RWPE2 (cell line): Measurements from ENCODE around the gene MOSPD3.

Experiments
- ATAC-seq: fragments of 200-7000 bp; cut with Tn5 transposase; 3 replicates; pipeline ENCODE4 v1.9.1; 2021; ENCODE audit warnings: low read depth
- DNase-seq: peaks from one replicate; pipeline ENCODE4 v3.0.0-alpha.2; 2020; ENCODE audit warnings: low spot score
- H3K27ac ChIP-seq: fragments of 450-650 bp; 2 replicates; pipeline ENCODE4 v1.5.1; 2017; ENCODE audit warnings: mild to moderate bottlenecking; ENCODE audit not compliant: poor library complexity, severe bottlenecking
- H3K27me3 ChIP-seq: fragments of 250-450 bp; sonication (Bioruptor Pico); 2 replicates; pipeline ENCODE4 v1.5.1; 2021; ENCODE audit warnings: mild to moderate bottlenecking, moderate library complexity; ENCODE audit not compliant: insufficient read depth, poor library complexity, severe bottlenecking
- H3K36me3 ChIP-seq: fragments of 250-450 bp; sonication (Bioruptor Pico); 2 replicates; pipeline ENCODE4 v1.5.1; 2020; ENCODE audit warnings: low read depth, mild to moderate bottlenecking, moderate library complexity
- H3K4me1 ChIP-seq: fragments of 250-450 bp; sonication (Bioruptor Pico); 2 replicates; pipeline ENCODE4 v1.5.1; 2021; ENCODE audit warnings: mild to moderate bottlenecking, moderate library complexity; ENCODE audit not compliant: insufficient read depth, poor library complexity, severe bottlenecking
- H3K4me3 ChIP-seq: fragments of 250-450 bp; sonication (Bioruptor Pico); 2 replicates; pipeline ENCODE4 v1.5.1; 2021; ENCODE audit warnings: mild to moderate bottlenecking, moderate library complexity; ENCODE audit not compliant: severe bottlenecking
- H3K9me3 ChIP-seq: fragments of 250-450 bp; sonication (Bioruptor Pico); 2 replicates; pipeline ENCODE4 v1.5.1; 2021; ENCODE audit warnings: mild to moderate bottlenecking, moderate library complexity; ENCODE audit not compliant: severe bottlenecking
- TF ChIP-seq, protein P1 (sequence below): fragments of 450-650 bp; IDR thresholded peaks from one replicate; pipeline ENCODE4 v1.5.1; 2017; ENCODE audit warnings: mild to moderate bottlenecking, moderate library complexity; ENCODE audit not compliant: poor library complexity, severe bottlenecking

Gene MOSPD3

DNA sequence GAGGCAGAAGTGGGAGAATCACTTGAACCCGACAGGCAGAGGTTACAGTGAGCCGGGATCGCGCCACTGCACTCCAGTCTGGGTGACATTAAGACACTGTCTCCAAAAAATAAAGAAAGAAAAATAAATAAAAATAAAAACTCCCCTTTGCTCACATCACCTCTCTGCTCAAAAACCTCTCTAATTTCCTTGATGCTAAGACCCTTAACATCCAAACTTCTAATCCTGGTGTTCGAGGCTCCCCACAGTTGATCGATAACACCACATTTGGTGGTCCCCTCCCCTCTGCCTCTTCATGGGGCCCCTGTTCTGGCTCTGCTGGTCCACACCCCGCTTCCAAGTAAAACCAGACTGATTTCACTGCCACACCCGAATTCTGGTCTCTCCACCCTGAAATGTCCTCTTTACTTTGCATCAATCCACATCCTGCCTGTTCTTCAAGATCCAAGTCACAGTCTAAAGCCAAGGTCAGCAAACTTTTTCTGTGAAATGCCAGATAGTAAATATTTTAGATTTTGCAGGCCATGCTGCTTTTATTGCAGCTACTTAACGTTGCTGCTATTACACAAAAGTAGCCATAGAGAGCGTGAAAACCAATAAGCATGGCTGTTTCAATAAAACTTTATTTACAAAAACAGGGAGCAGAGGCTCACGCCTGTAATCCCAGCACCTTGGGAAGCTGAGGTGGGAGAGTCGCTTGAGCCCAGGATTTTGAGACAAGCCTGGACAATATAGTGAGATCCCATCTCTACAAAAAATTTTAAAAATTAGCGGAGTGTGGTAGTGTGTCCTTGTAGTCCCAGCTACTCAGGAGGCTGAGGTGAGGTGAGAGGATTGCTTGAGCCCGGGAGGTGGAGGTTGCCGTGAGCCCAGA lies 11.8 kb downstream of the MOSPD3 start:
- ATAC-seq (no peak), DNase-seq (no peak)
- Histone ChIP-seq H3K27ac (no peak overlapping the region), H3K36me3 (no peaks in the 10 kb centered on the region), H3K4me1 (no peaks in the 10 kb centered on the region), H3K4me3 (no peak overlapping the region), H3K9me3 (no peaks in the 10 kb centered on the region), H3K27me3 (no peaks in the 10 kb centered on the region)
- TF ChIP-seq, protein P1, sequence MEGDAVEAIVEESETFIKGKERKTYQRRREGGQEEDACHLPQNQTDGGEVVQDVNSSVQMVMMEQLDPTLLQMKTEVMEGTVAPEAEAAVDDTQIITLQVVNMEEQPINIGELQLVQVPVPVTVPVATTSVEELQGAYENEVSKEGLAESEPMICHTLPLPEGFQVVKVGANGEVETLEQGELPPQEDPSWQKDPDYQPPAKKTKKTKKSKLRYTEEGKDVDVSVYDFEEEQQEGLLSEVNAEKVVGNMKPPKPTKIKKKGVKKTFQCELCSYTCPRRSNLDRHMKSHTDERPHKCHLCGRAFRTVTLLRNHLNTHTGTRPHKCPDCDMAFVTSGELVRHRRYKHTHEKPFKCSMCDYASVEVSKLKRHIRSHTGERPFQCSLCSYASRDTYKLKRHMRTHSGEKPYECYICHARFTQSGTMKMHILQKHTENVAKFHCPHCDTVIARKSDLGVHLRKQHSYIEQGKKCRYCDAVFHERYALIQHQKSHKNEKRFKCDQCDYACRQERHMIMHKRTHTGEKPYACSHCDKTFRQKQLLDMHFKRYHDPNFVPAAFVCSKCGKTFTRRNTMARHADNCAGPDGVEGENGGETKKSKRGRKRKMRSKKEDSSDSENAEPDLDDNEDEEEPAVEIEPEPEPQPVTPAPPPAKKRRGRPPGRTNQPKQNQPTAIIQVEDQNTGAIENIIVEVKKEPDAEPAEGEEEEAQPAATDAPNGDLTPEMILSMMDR: no peak

- no peaks in the 10 kb centered on the region for H3K4me1 ChIP-seq
- peak overlapping the region; percentile 5 for H3K4me3 ChIP-seq
- TF ChIP-seq, protein P1: no peak
- DNase-seq (no peak), ATAC-seq (no peak)
- H3K27ac ChIP-seq: no peak overlapping the region
- H3K27me3 ChIP-seq: no peaks in the 10 kb centered on the region
- H3K36me3 ChIP-seq: no peaks in the 10 kb centered on the region
- H3K9me3 ChIP-seq: no peaks in the 10 kb centered on the region
Measured at GRCh38 chr7:100626055-100626454, 13.7 kb downstream of the MOSPD3 start.

DNA sequence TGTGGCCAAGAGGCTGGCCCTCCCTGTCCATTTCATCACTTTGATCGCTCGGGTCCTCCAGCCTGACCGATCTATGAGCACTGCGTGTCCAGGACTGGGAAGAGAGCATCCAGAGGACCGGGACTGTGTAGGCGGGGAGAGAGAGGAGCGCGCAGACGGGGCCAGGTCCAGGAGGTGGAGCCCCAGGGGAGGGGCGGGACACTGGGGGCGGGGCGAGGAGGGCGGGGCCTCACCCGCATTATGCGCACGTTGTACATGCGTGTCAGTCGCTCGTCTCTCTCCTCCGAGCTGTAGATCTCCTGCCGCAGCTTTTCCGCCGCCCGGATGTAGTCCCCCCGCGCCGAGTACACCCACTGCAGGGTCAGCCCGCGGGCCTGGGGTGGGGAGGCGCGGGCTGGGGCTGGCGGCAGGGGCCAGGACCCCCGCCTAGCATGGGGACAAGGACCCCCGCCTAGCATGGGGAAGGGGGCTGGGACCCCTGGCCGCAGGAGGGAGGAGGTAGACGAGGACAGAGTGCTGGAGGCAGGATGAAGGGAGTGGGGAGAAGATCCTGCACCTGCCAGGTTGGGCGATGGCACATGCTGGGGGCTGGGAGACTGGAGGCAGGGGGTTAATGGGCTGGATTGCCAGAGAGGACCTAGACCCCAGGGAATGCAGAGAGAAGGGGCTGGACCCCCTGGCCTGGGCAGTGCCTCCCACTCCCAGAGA lies 14.3 kb downstream of the MOSPD3 start:
- H3K4me3 ChIP-seq: peak overlapping the region; percentile 24
- no peaks in the 10 kb centered on the region for H3K36me3 ChIP-seq
- no peak for DNase-seq
- H3K9me3 ChIP-seq: no peaks in the 10 kb centered on the region
- TF ChIP-seq, protein P1: no peak
- no peaks in the 10 kb centered on the region for H3K27me3 ChIP-seq
- H3K27ac ChIP-seq: no peak overlapping the region
- ATAC-seq: peak; percentile 96
- H3K4me1 ChIP-seq: no peaks in the 10 kb centered on the region

DNA sequence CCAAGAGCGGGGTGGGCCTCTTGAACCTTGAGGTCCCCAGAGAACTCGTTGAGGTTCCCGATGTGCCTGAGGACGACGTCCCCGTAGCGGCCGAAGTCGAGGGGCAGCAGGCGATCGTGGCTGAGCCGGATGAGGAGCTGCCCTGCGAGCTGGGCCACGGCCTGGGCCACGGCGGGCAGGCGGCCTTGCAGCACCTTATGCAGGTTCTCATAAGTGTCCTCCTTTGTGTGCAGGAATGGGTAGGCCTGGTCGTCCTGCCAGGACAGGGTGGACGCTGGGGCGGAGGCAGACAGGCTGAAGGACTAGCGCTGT lies 14.9 kb downstream of the MOSPD3 start:
- TF ChIP-seq, protein P1: no peak
- H3K36me3 ChIP-seq: no peaks in the 10 kb centered on the region
- no peak for ATAC-seq
- no peak overlapping the region for H3K27ac ChIP-seq
- H3K4me3 ChIP-seq: no peak overlapping the region
- H3K4me1 ChIP-seq: no peaks in the 10 kb centered on the region
- no peaks in the 10 kb centered on the region for H3K9me3 ChIP-seq
- no peaks in the 10 kb centered on the region for H3K27me3 ChIP-seq
- no peak for DNase-seq
